ENCODE data around the gene ATAD3C. TPM values are rescaled to one million over a fixed set of nuclear protein-coding genes. Genes with fewer than 3 reads are reported as not detected.
A peak's percentile ranks its signal among the peaks of the same experiment; 100 is the strongest.
"Not testable (repeated sequence)": the region's sequence is repeated elsewhere in the genome, so short reads cannot be mapped to it uniquely, and the experiment has no call there.

Gene ATAD3C
- total RNA-seq, 2 experiments from 2014 or later = 1.0 to 1.7 TPM

DNA sequence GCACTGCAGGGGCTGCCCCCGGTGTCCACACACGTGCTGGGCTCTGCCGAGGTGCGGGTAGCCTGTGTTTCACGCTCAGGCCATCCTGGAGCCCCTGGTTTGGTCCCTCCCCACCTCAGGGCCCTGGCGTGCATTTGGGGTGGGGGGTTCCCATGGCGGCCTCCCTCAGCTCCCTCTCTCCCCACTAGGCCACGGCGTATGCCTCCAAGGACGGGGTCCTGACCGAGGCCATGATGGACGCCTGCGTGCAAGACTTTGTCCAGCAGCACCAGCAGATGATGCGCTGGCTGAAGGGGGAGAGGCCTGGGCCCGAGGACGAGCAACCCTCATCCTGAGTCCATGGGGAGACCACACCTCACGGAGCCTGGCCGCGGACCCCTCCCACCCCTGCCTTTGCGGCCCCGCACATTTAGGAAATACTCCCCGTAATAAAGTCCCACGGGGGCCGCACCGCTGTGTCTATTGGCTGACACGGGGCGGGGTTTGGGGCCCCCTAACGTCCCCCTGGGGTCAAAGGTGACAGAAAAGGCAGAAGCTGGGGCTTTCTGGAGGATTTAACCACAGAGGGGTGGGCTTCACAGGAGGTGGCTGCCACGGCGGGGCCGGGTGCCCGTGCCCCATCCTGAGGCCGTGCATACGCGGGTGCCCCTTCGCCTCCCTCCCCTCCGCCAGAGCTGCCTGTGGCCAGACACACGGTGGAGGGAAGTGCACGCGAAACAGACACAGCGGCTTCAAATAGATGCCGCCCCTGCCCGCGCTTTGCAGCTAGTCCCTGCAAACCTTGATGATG is 18.9 kb downstream of the ATAD3C start:
- ATAC-seq (ENCODE audit: low read depth); DNase-seq; H3K27ac Mint-ChIP-seq; H3K4me3 Mint-ChIP-seq; H3K36me3 Mint-ChIP-seq; H3K9me3 Mint-ChIP-seq; H3K27me3 Mint-ChIP-seq; POLR2A ChIA-PET: not testable (repeated sequence)
- peaks cover 13% of the 10 kb centered on the region for H3K4me1 Mint-ChIP-seq

- Mint-ChIP-seq H3K4me3 (peak overlapping the region; percentile 85), H3K27me3 (no peaks in the 10 kb centered on the region), H3K27ac (peak overlapping the region; percentile 81), H3K36me3 (peaks cover 3% of the 10 kb centered on the region), H3K9me3 (no peaks in the 10 kb centered on the region), H3K4me1 (peaks cover 16% of the 10 kb centered on the region)
- DNase-seq = no peak
- no peak for ATAC-seq (ENCODE audit: low read depth)
- POLR2A ChIA-PET = no interaction called here
Measured at GRCh38 chr1:1470626-1471388, 21.3 kb downstream of the ATAD3C start.

GRCh38 chr1:1471389-1472052 is 22.0 kb downstream of the ATAD3C start, which contains the start of gene ATAD3B:
Gene ATAD3B, plus strand, starts transcription at chr1:1471765. Its CDS starts 120 bp downstream, at chr1:1471885.
- Mint-ChIP-seq H3K9me3 (no peaks in the 10 kb centered on the region), H3K4me3 (peak within 1 kb of the TSS; percentile 85), H3K4me1 (peaks cover 16% of the 10 kb centered on the region), H3K36me3 (peaks cover 4% of the 10 kb centered on the region), H3K27ac (peak within 1 kb of the TSS; percentile 81), H3K27me3 (no peaks in the 10 kb centered on the region)
- POLR2A ChIA-PET = no interaction called here
- ATAC-seq (ENCODE audit: low read depth) = peak; percentile 93
- peak; percentile 91 for DNase-seq

DNA sequence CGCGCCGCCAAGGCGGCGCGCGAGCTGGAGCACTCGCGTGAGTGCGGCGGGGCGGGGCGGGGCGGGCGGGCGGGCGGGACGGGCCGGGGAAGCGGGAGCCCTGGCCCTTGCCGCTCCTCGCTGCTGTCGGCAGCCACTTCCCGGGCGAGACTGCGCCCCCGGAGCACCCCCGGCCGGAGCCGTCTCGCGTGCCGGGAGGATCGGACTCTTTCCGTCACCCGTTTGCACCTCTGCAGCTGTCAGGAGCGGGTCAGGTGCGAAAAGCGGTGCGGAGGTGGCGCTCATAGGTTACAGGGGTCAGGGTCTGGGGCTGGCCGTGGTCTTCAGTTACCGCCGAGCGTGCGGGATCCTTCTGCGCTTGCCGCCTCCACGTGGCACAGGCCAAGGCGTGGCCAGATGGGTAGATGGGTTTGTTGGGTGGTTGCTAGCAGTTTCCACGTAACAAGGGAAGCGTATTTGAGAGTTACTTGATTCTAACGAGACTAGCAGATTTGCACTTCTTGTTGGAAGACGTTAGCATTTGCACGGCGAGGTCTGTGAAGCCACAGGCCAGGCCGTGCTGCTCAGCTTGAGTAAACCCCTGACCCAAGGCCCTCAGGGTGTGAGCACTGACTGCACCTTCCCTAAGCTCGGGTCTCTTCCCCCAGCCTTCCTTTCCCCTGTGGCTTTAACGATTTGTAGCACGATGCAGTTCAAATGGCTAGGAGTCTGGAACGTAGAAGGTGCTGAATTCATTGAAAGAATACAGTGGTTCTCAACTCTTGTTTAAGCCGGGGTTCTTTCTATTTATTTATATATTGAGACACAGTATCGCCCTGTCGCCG is 22.8 kb downstream of the ATAD3C start:
- DNase-seq (peak; percentile 58), ATAC-seq (ENCODE audit: low read depth) (peak; percentile 49)
- H3K36me3 Mint-ChIP-seq, POLR2A ChIA-PET, H3K9me3 Mint-ChIP-seq, H3K27me3 Mint-ChIP-seq: not testable (repeated sequence)
- H3K27ac Mint-ChIP-seq = peak overlapping the region; percentile 58
- peaks cover 16% of the 10 kb centered on the region for H3K4me1 Mint-ChIP-seq
- peak overlapping the region; percentile 81 for H3K4me3 Mint-ChIP-seq

- H3K27ac Mint-ChIP-seq; H3K9me3 Mint-ChIP-seq; POLR2A ChIA-PET; H3K4me3 Mint-ChIP-seq; ATAC-seq (ENCODE audit: low read depth); H3K4me1 Mint-ChIP-seq; DNase-seq; H3K27me3 Mint-ChIP-seq: not testable (repeated sequence)
- H3K36me3 Mint-ChIP-seq = peaks cover 14% of the 10 kb centered on the region
Measured at GRCh38 chr1:1476011-1476410, 26.5 kb downstream of the ATAD3C start.

GRCh38 chr1:1477206-1477605 is 27.7 kb downstream of the ATAD3C start:
- Mint-ChIP-seq H3K4me1 (peaks cover 5% of the 10 kb centered on the region), H3K4me3 (no peak overlapping the region), H3K27me3 (no peaks in the 10 kb centered on the region), H3K9me3 (no peaks in the 10 kb centered on the region), H3K27ac (no peak overlapping the region), H3K36me3 (peaks cover 14% of the 10 kb centered on the region)
- ATAC-seq (ENCODE audit: low read depth) (no peak), DNase-seq (no peak)
- POLR2A ChIA-PET = no interaction called here

DNA sequence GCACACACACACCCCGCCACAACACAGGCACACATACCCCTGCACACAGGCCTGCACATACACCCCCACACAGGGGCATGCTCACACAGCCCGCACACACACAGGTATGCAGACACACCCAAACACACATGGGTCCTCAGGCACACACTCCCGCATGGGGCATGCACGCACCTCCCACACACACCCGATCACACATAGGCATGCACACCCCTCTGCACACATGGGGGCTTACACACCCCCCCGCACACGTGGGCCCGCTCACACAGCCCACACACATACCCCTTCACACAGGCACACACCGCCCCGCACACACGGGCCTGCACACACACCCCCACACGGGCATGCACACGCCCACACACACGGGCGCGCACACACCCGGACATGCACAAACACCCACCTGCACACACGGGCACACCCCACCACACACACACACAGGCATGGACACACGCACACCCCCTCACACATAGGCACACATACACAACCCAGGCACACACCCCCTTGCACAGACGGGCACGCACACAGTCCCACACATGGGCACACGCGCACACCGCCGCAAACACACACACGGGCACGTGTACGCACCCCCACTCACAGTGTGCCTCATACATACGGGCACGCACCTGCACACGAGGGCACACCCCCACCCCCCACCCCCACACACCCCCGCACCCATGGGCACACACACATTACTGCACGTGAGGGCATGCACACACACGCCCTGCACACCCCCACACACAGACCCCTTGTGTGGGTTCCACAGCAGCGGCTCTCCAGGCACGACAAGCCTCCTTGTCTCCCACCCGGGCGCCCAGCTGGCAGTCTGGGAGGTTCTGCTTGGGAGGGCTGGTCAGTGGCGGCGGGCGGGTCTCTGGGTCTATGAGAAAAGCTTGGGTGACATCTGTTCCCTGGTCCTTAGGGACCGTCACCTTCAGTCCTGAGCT is 30.3 kb downstream of the ATAD3C start:
- H3K27ac Mint-ChIP-seq = no peak overlapping the region
- no peak overlapping the region for H3K4me3 Mint-ChIP-seq

DNA sequence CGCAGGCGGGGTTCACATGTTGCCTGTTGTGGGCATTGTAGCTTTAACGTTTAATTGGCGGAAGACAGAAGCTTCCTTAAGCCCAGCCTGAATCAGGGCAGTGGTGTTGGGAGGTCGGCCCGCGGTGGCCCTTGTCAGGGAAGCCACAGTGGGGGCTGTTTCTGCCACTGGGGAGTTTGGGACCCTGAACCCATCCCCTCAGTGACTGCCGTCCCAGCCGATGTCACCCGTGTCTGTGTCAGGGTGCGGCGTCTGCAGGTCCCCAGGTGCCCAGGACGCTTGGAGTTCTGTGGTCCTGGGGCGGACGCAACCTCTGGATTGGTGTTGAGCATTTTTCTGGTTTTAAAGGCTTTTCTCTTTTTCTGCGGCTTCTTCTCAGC is 31.0 kb downstream of the ATAD3C start:
- H3K4me1 Mint-ChIP-seq; H3K4me3 Mint-ChIP-seq; DNase-seq; ATAC-seq (ENCODE audit: low read depth); H3K27me3 Mint-ChIP-seq; H3K27ac Mint-ChIP-seq; POLR2A ChIA-PET; H3K9me3 Mint-ChIP-seq: not testable (repeated sequence)
- H3K36me3 Mint-ChIP-seq = peaks cover 17% of the 10 kb centered on the region

More for the DNA sequence above, 30.3 kb downstream of the ATAD3C start:
- Mint-ChIP-seq H3K9me3 (no peaks in the 10 kb centered on the region), H3K4me1 (no peaks in the 10 kb centered on the region), H3K27me3 (no peaks in the 10 kb centered on the region), H3K36me3 (peaks cover 17% of the 10 kb centered on the region)
- DNase-seq = no peak
- POLR2A ChIA-PET = no interaction called here
- no peak for ATAC-seq (ENCODE audit: low read depth)

GRCh38 chr1:1481811-1482210 is 32.3 kb downstream of the ATAD3C start:
- H3K9me3 Mint-ChIP-seq; DNase-seq; ATAC-seq (ENCODE audit: low read depth); H3K27ac Mint-ChIP-seq; H3K4me3 Mint-ChIP-seq; H3K4me1 Mint-ChIP-seq; POLR2A ChIA-PET; H3K27me3 Mint-ChIP-seq: not testable (repeated sequence)
- peaks cover 15% of the 10 kb centered on the region for H3K36me3 Mint-ChIP-seq

DNA sequence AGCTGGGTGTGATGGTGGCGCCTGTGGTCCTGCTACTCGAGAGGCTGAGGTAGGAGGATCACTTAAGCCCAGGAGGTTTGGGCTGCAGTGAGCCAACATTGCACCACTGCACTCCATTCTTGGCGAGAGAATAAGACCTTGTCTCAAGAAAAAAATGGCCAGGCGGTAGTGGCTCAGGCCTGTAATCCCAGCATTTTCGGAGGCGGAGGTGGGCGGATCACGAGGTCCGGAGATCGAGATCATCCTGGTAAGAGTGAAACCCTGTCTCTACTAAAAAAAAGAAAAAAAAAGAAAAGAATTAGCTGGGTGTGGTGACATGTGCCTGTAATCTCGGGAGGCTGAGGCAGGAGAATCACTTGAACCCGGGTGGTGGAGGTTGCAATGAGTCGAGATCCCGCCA is 33.4 kb downstream of the ATAD3C start:
- Mint-ChIP-seq H3K27me3 (no peaks in the 10 kb centered on the region), H3K9me3 (no peaks in the 10 kb centered on the region), H3K4me1 (no peaks in the 10 kb centered on the region), H3K36me3 (peaks cover 11% of the 10 kb centered on the region), H3K4me3 (no peak overlapping the region), H3K27ac (no peak overlapping the region)
- POLR2A ChIA-PET = no interaction called here
- DNase-seq (no peak), ATAC-seq (ENCODE audit: low read depth) (no peak)

DNA sequence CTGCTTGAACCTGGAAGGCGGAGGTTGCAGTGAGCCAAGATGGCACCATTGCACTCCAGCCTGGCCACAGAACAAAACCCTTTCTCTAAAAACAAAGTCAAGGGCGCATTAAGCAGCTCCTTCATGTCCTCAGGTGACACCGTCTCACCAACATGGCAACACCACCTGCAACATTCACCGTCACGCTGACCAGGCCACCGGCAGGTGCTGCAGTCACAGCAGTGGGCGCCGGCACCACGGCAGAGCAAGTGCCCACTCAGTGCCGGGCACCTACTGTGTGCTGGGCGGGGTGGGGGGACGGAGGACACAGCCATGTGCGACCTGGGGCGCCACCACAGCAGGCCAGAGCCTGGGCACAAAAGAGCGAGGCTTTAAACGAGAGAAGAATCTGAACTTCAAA is 34.2 kb downstream of the ATAD3C start:
- POLR2A ChIA-PET = no interaction called here
- H3K27ac Mint-ChIP-seq = no peak overlapping the region
- no peak overlapping the region for H3K4me3 Mint-ChIP-seq
- no peak for ATAC-seq (ENCODE audit: low read depth)
- no peaks in the 10 kb centered on the region for H3K27me3 Mint-ChIP-seq
- no peak for DNase-seq
- H3K9me3 Mint-ChIP-seq = no peaks in the 10 kb centered on the region
- no peaks in the 10 kb centered on the region for H3K4me1 Mint-ChIP-seq
- H3K36me3 Mint-ChIP-seq = peaks cover 17% of the 10 kb centered on the region

DNA sequence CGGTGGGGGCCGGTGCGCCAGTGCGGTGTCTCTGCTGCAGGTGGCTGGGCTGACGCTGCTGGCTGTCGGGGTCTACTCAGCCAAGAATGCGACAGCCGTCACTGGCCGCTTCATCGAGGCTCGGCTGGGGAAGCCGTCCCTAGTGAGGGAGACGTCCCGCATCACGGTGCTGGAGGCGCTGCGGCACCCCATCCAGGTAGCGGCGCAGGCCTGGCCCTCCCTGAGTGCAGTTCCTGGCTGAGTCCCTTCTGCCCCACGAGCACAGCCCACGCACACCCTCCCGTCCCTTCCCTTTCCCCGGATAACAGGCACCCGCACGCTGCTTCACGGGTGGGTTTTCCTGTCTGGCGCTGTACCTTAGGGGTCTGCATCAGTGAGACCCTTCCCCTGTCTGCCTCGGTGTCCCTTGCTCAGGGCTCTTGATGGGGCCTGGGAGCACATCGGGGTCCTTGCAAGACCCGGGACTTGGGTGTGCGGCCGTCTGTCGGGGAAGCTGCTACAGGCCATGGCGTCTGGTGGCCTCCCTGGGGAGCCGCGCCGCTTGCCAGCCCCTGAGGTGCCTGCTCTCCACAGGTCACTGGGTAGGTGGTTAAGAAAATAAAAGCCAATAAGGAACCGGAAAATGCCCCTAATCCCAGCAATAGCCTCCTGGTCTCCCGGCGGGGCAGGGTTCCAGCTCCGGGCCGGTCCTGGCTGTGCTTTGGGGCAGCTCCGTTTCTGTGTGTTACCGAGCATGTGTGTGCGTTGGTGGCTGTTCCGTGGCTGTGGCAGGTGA is 35.7 kb downstream of the ATAD3C start:
- H3K9me3 Mint-ChIP-seq; H3K4me3 Mint-ChIP-seq; POLR2A ChIA-PET; DNase-seq; ATAC-seq (ENCODE audit: low read depth); H3K27ac Mint-ChIP-seq; H3K4me1 Mint-ChIP-seq; H3K27me3 Mint-ChIP-seq: not testable (repeated sequence)
- H3K36me3 Mint-ChIP-seq = peaks cover 18% of the 10 kb centered on the region
